ENCODE data around the gene TGFBR2. TPM values are rescaled to one million over a fixed set of nuclear protein-coding genes. Genes with fewer than 3 reads are reported as not detected.
A peak's percentile ranks its signal among the peaks of the same experiment; 100 is the strongest.

The TGFBR2 gene
- total RNA-seq, 4 donors from 2014 or later: 338 to 406 (median 350) TPM

GRCh38 chr3:30696896-30697295, 90.5 kb downstream of the TGFBR2 start:
- Histone ChIP-seq H3K4me3 (no peak overlapping the region), H3K9me3 (no peaks in the 10 kb centered on the region), H3K27ac (peak overlapping the region in 1 of 4 donors; percentile 90), H3K27me3 (no peaks in the 10 kb centered on the region), H3K4me1 (peaks cover 0 to 52% (median 11%) of the 10 kb centered on the region in 4 donors), H3K36me3 (peaks cover 0 to 48% (median 0%) of the 10 kb centered on the region in 3 donors)
- 66 to 73% methylated on average over 2 of the region's 2 CpGs for WGBS, 2 donors
- no peak for TF ChIP-seq EP300 (IDR thresholded peaks at IDR 0.05)
- TF ChIP-seq, protein P1, sequence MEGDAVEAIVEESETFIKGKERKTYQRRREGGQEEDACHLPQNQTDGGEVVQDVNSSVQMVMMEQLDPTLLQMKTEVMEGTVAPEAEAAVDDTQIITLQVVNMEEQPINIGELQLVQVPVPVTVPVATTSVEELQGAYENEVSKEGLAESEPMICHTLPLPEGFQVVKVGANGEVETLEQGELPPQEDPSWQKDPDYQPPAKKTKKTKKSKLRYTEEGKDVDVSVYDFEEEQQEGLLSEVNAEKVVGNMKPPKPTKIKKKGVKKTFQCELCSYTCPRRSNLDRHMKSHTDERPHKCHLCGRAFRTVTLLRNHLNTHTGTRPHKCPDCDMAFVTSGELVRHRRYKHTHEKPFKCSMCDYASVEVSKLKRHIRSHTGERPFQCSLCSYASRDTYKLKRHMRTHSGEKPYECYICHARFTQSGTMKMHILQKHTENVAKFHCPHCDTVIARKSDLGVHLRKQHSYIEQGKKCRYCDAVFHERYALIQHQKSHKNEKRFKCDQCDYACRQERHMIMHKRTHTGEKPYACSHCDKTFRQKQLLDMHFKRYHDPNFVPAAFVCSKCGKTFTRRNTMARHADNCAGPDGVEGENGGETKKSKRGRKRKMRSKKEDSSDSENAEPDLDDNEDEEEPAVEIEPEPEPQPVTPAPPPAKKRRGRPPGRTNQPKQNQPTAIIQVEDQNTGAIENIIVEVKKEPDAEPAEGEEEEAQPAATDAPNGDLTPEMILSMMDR (IDR thresholded peaks at IDR 0.05): no peak
- no peak for TF ChIP-seq POLR2A (IDR thresholded peaks at IDR 0.05)
- no peak for DNase-seq (ENCODE audit: low spot score in 2 of 2)

- TF ChIP-seq, protein P1 (IDR thresholded peaks at IDR 0.05): no peak
- TF ChIP-seq EP300 (IDR thresholded peaks at IDR 0.05) (no peak), POLR2A (IDR thresholded peaks at IDR 0.05) (no peak)
- no peak overlapping the region for H3K4me3 ChIP-seq
- whole genome bisulfite sequencing, 2 donors: 62% methylated on average over 2 of the region's 2 CpGs
- H3K9me3 ChIP-seq: peaks cover 0 to 7% (median 0%) of the 10 kb centered on the region in 4 donors
- H3K27me3 ChIP-seq: no peaks in the 10 kb centered on the region
- DNase-seq (ENCODE audit: low spot score in 2 of 2): no peak
- H3K4me1 ChIP-seq: peaks cover 0 to 36% (median 2%) of the 10 kb centered on the region in 4 donors
- peaks cover 0 to 44% (median 0%) of the 10 kb centered on the region in 3 donors for H3K36me3 ChIP-seq
- H3K27ac ChIP-seq: no peak overlapping the region
Measured at GRCh38 chr3:30698549-30698948, 92.1 kb downstream of the TGFBR2 start.

DNA sequence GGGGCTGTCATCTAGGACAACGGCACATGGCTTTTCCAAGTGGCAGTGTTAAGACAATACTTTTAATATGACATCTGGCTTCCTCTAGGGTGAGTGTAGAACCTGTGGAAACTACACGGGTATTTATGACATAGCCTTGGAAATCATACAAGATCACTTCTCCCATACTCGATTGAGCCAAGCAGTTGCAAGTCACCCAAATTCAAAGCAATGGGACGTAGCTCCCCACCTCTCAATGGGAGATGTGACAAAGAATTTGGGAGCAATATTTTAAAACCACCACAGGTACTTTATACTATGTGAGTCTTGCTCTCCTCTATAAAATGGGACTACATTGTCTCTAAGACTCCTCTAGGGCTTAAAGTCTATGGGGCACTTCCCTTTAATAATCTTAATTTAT, 93.5 kb downstream of the TGFBR2 start:
- WGBS, 2 donors: 94 to 95% methylated on average over 4 of the region's 4 CpGs

GRCh38 chr3:30700702-30701321, 94.4 kb downstream of the TGFBR2 start:
- H3K27me3 ChIP-seq: no peaks in the 10 kb centered on the region
- H3K4me3 ChIP-seq: no peak overlapping the region
- TF ChIP-seq EP300 (IDR thresholded peaks at IDR 0.05): no peak
- TF ChIP-seq, protein P1 (IDR thresholded peaks at IDR 0.05): no peak
- TF ChIP-seq POLR2A (IDR thresholded peaks at IDR 0.05): no peak
- DNase-seq (ENCODE audit: low spot score in 2 of 2): no peak
- 74 to 81% methylated on average over 3 of the region's 3 CpGs for WGBS, 2 donors
- peaks cover 0 to 24% (median 0%) of the 10 kb centered on the region in 3 donors for H3K36me3 ChIP-seq
- H3K9me3 ChIP-seq: peaks cover 0 to 7% (median 0%) of the 10 kb centered on the region in 4 donors
- no peak overlapping the region for H3K27ac ChIP-seq
- H3K4me1 ChIP-seq: peaks cover 0 to 14% (median 0%) of the 10 kb centered on the region in 4 donors

More for the DNA sequence above, 93.5 kb downstream of the TGFBR2 start:
- peaks cover 0 to 22% (median 0%) of the 10 kb centered on the region in 4 donors for H3K4me1 ChIP-seq
- DNase-seq (ENCODE audit: low spot score in 2 of 2): no peak
- H3K27me3 ChIP-seq: no peaks in the 10 kb centered on the region
- H3K4me3 ChIP-seq: no peak overlapping the region
- H3K27ac ChIP-seq: no peak overlapping the region
- no peak for TF ChIP-seq POLR2A (IDR thresholded peaks at IDR 0.05)
- TF ChIP-seq EP300 (IDR thresholded peaks at IDR 0.05): no peak
- TF ChIP-seq, protein P1 (IDR thresholded peaks at IDR 0.05): no peak
- peaks cover 0 to 7% (median 0%) of the 10 kb centered on the region in 4 donors for H3K9me3 ChIP-seq
- H3K36me3 ChIP-seq: peaks cover 0 to 33% (median 0%) of the 10 kb centered on the region in 3 donors

DNA sequence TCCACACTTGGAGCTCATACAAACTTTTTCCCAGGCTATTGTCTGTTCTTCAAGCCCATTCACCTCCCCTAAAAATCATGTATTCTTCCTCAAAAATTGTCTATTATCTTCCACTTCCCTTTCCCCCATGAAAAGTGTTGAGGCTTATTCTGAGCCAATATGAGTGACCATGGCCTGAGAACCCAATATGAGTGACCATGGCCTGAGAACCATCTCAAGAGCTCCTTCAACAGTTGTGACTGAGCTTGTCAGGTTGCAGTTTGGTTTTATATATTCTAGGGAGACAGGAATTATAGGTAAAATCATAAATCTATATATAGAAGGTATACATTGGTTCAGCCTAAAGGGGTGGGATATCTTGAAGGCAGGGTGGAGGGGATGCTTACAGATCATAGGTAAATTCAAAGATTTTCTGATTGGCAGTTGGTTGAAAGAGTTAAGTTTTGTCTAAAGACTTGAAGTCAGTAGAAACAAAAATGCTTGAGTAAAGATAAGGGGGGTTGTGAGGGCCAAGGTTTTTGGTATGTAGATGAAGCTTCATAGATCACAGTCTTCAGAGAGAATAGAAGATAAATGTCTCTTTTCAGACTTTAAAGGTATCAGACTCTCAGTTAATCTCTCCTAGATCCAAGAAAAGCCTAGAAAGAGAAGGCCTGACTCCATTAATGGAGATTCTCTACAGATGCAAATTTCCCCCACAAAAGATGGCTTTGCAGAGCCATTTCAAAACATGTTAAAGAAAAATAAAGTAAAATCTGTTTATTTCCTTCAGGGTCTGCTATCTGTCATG, 95.8 kb downstream of the TGFBR2 start:
- DNase-seq (ENCODE audit: low spot score in 2 of 2): no peak
- Histone ChIP-seq H3K4me3 (no peak overlapping the region), H3K9me3 (peaks cover 0 to 7% (median 0%) of the 10 kb centered on the region in 4 donors), H3K27ac (no peak overlapping the region), H3K36me3 (peaks cover 0 to 24% (median 0%) of the 10 kb centered on the region in 3 donors), H3K27me3 (no peaks in the 10 kb centered on the region), H3K4me1 (no peaks in the 10 kb centered on the region)
- TF ChIP-seq EP300 (IDR thresholded peaks at IDR 0.05) (no peak), POLR2A (IDR thresholded peaks at IDR 0.05) (no peak)
- TF ChIP-seq, protein P1 (IDR thresholded peaks at IDR 0.05): no peak
